Fibroblast of lung (primary cell): ENCODE results near the gene PIM1.

Experiments
- CTCF ChIP-seq, 2 donors: IDR thresholded peaks in 1 of 2; conservative IDR thresholded peaks in 1 of 2; 1 replicate in 1 of 2; 2 replicates in 1 of 2; pipeline ENCODE4 v1.5.1; 2011 to 2012; ENCODE audit warnings: low read length in 2 of 2, control low read depth in 1 of 2, inconsistent platforms in 1 of 2, low read depth in 1 of 2, mild to moderate bottlenecking in 1 of 2
- EZH2 ChIP-seq: IDR thresholded peaks from 2 replicates; pipeline ENCODE4 v1.5.1; 2012; ENCODE audit warnings: low read length, control low read depth, mild to moderate bottlenecking; ENCODE audit errors: missing control alignments

GRCh38 chr6:37155394-37156312 is 14.3 kb upstream of the PIM1 start:
- TF ChIP-seq CTCF (conservative IDR thresholded peaks at IDR 0.05 in 1 of 2, IDR thresholded peaks at IDR 0.05 in 1 of 2; ENCODE audit: low read depth in 1 of 2, low read length in 2 of 2) (no peak), EZH2 (no peak)
